H9 (cell line): Measurements from ENCODE around the gene CDKN3. TPM values are rescaled to one million over a fixed set of nuclear protein-coding genes. Genes with fewer than 3 reads are reported as not detected.

Experiments
- DNase-seq: peaks from one replicate; pipeline ENCODE4 v3.0.0-alpha.2; 2017
- H2AFZ ChIP-seq: one replicate; pipeline ENCODE4 v1.6.1; 2013; ENCODE audit warnings: mild to moderate bottlenecking, low read length, control low read depth, moderate library complexity
- H2AK5ac ChIP-seq: 2 replicates; pipeline ENCODE4 v1.6.1; 2013; ENCODE audit warnings: low read length, control low read depth, mixed read lengths; ENCODE audit not compliant: insufficient read length
- H2BK120ac ChIP-seq: one replicate; pipeline ENCODE4 v1.6.1; 2013; ENCODE audit warnings: low read depth, mild to moderate bottlenecking, low read length, control low read depth, inconsistent platforms; ENCODE audit not compliant: poor library complexity, severe bottlenecking
- H2BK12ac ChIP-seq: 2 replicates; pipeline ENCODE4 v1.6.1; 2013; ENCODE audit warnings: low read length, control low read depth, mixed read lengths, low read depth; ENCODE audit not compliant: insufficient read length
- H2BK15ac ChIP-seq: 2 replicates; pipeline ENCODE4 v1.6.1; 2013; ENCODE audit warnings: low read depth, low read length, control low read depth
- H2BK20ac ChIP-seq: one replicate; pipeline ENCODE4 v1.6.1; 2013; ENCODE audit warnings: low read depth, mild to moderate bottlenecking, low read length, control low read depth, inconsistent platforms; ENCODE audit not compliant: poor library complexity, severe bottlenecking
- H2BK5ac ChIP-seq: 2 replicates; pipeline ENCODE4 v1.6.1; 2013; ENCODE audit warnings: low read length, control low read depth, mixed read lengths; ENCODE audit not compliant: insufficient read length
- H3K14ac ChIP-seq: 2 replicates; pipeline ENCODE4 v1.6.1; 2013; ENCODE audit warnings: low read length, control low read depth; ENCODE audit not compliant: insufficient read depth
- H3K18ac ChIP-seq: 2 replicates; pipeline ENCODE4 v1.6.1; 2013; ENCODE audit warnings: low read depth, mild to moderate bottlenecking, mixed read lengths, low read length, control low read depth; ENCODE audit not compliant: insufficient read length
- H3K23ac ChIP-seq: 2 replicates; pipeline ENCODE4 v1.6.1; 2013; ENCODE audit warnings: low read length, control low read depth, mixed read lengths, low read depth; ENCODE audit not compliant: insufficient read length
- H3K23me2 ChIP-seq: 2 replicates; pipeline ENCODE4 v1.6.1; 2013; ENCODE audit warnings: low read depth, mild to moderate bottlenecking, mixed read lengths, low read length, control low read depth; ENCODE audit not compliant: insufficient read length, poor library complexity, severe bottlenecking
- H3K27ac ChIP-seq: 2 replicates; pipeline ENCODE4 v1.5.1; 2013; ENCODE audit warnings: low read length, control low read depth, mixed read lengths, low read depth; ENCODE audit not compliant: insufficient read length
- H3K27me3 ChIP-seq: 2 replicates; pipeline ENCODE4 v1.6.1; 2013; ENCODE audit warnings: low read length, control low read depth, inconsistent platforms; ENCODE audit not compliant: insufficient read depth
- H3K4ac ChIP-seq: 2 replicates; pipeline ENCODE4 v1.6.1; 2013; ENCODE audit warnings: low read depth, mild to moderate bottlenecking, control low read depth, inconsistent platforms, low read length, moderate library complexity
- H3K4me1 ChIP-seq: 2 replicates; pipeline ENCODE4 v1.6.1; 2013; ENCODE audit warnings: low read length, control low read depth, inconsistent platforms; ENCODE audit not compliant: insufficient read depth
- H3K4me2 ChIP-seq: 2 replicates; pipeline ENCODE4 v1.6.1; 2013; ENCODE audit warnings: low read length, control low read depth, mixed read lengths; ENCODE audit not compliant: insufficient read length, insufficient read depth
- H3K56ac ChIP-seq: 2 replicates; pipeline ENCODE4 v1.6.1; 2013; ENCODE audit warnings: low read depth, mild to moderate bottlenecking, mixed read lengths, low read length, control low read depth; ENCODE audit not compliant: insufficient read length
- H3K79me1 ChIP-seq: 2 replicates; pipeline ENCODE4 v1.6.1; 2013; ENCODE audit warnings: low read depth, mild to moderate bottlenecking, moderate library complexity, low read length, control low read depth, inconsistent platforms; ENCODE audit not compliant: insufficient read depth, poor library complexity, severe bottlenecking
- H3K79me2 ChIP-seq: 2 replicates; pipeline ENCODE4 v1.6.1; 2013; ENCODE audit warnings: low read length, control low read depth, inconsistent platforms; ENCODE audit not compliant: insufficient read depth
- H3K9ac ChIP-seq: 2 replicates; pipeline ENCODE4 v1.6.1; 2013; ENCODE audit warnings: low read length, control low read depth, mixed read lengths; ENCODE audit not compliant: insufficient read length; ENCODE audit errors: extremely low read depth
- H3K9me3 ChIP-seq: one replicate; pipeline ENCODE4 v1.6.1; 2013; ENCODE audit warnings: low read depth, low read length, inconsistent platforms; ENCODE audit not compliant: control insufficient read depth
- H3T11ph ChIP-seq: one replicate; pipeline ENCODE4 v1.6.1; 2013; ENCODE audit warnings: mild to moderate bottlenecking, low read length, control low read depth, inconsistent platforms
- H4K20me1 ChIP-seq: one replicate; pipeline ENCODE4 v1.6.1; 2013; ENCODE audit not compliant: control insufficient read depth, insufficient read length, insufficient read depth
- H4K5ac ChIP-seq: 2 replicates; pipeline ENCODE4 v1.6.1; 2013; ENCODE audit warnings: low read depth, mild to moderate bottlenecking, mixed read lengths, low read length, control low read depth; ENCODE audit not compliant: insufficient read length
- H4K8ac ChIP-seq: replicated peaks from 2 replicates; pipeline ENCODE4 v1.6.1; 2013; ENCODE audit warnings: low read length, control low read depth, mixed read lengths, low read depth; ENCODE audit not compliant: insufficient read length
- H4K91ac ChIP-seq: 2 replicates; pipeline ENCODE4 v1.6.1; 2013; ENCODE audit warnings: low read depth, mild to moderate bottlenecking, moderate library complexity, mixed read lengths, low read length, control low read depth; ENCODE audit not compliant: insufficient read length
- H3K27ac Mint-ChIP-seq, 3 experiments: 2 replicates in 2 of 3; 3 replicates in 1 of 3; pipeline ENCODE4 v1.8.0; 2020 to 2021; ENCODE audit warnings: mixed read lengths in 3 of 3, mild to moderate bottlenecking in 1 of 3, moderate library complexity in 1 of 3
- H3K27me3 Mint-ChIP-seq: 2 replicates; pipeline ENCODE4 v1.8.0; 2021; ENCODE audit warnings: low read depth, mild to moderate bottlenecking, moderate library complexity, mixed read lengths
- H3K36me3 Mint-ChIP-seq, 3 experiments: 2 replicates in 2 of 3; 3 replicates in 1 of 3; pipeline ENCODE4 v1.8.0; 2020 to 2021; ENCODE audit warnings: low read depth in 3 of 3, mixed read lengths in 3 of 3; ENCODE audit not compliant: insufficient read depth in 1 of 3
- H3K4me1 Mint-ChIP-seq, 2 experiments: 2 replicates each; pipeline ENCODE4 v1.8.0; 2020; ENCODE audit warnings: mixed read lengths in 2 of 2
- H3K4me3 Mint-ChIP-seq, 2 experiments: 2 replicates in 1 of 2; 3 replicates in 1 of 2; pipeline ENCODE4 v1.8.0; 2020 to 2021; ENCODE audit warnings: mild to moderate bottlenecking in 2 of 2, mixed read lengths in 2 of 2, moderate library complexity in 1 of 2
- H3K9me3 Mint-ChIP-seq, 2 experiments: 2 replicates in 1 of 2; 3 replicates in 1 of 2; pipeline ENCODE4 v1.8.0; 2020; ENCODE audit warnings: mild to moderate bottlenecking in 2 of 2, mixed read lengths in 2 of 2, moderate library complexity in 1 of 2
- CTCF ChIP-seq: fragments of 200-600 bp; sonication (generic); conservative IDR thresholded peaks from 3 replicates; pipeline ENCODE4 v1.8.0; 2021; ENCODE audit warnings: antibody characterized with exemption, mild to moderate bottlenecking
- WGBS: extraction: QIAGEN DNeasy Blood & Tissue Kit; methylation state at CpG from one replicate; pipeline ENCODE4 v1.1.7; 2013; ENCODE audit warnings: missing lambda C conversion rate, low lambda C conversion rate, mixed read lengths; ENCODE audit not compliant: insufficient read length; ENCODE audit errors: extremely low coverage; 5-methylcytosine and 5-hydroxymethylcytosine counted together
- total RNA-seq: library from RNA; stranded (reverse); gene quantifications from 2 replicates; pipeline ENCODE4 v1.2.1, GENCODE V29; 2021

CDKN3 gene
- total RNA-seq, 1 experiment from 2014 or later = 45.9 TPM

GRCh38 chr14:54362759-54363437 is 33.9 kb upstream of the CDKN3 start:
- Histone ChIP-seq H2BK5ac (peak overlapping the region; percentile 61), H3K56ac (no peak overlapping the region), H3T11ph (no peak overlapping the region), H3K14ac (no peak overlapping the region), H4K91ac (no peak overlapping the region), H3K9me3 (no peaks in the 10 kb centered on the region), H2BK20ac (no peak overlapping the region), H3K4ac (no peak overlapping the region), H4K5ac (no peak overlapping the region), H3K27ac (peak overlapping the region; percentile 98), H3K23ac (no peak overlapping the region), H2AFZ (no peak overlapping the region), H4K20me1 (no peaks in the 10 kb centered on the region), H3K9ac (no peak overlapping the region), H2BK12ac (peak overlapping the region; percentile 63), H3K4me1 (peaks cover 30% of the 10 kb centered on the region), H3K18ac (no peak overlapping the region), H2BK15ac (no peak overlapping the region), H3K79me1 (no peaks in the 10 kb centered on the region), H2BK120ac (peak overlapping the region; percentile 64), H2AK5ac (peak overlapping the region; percentile 75), H4K8ac (no peak overlapping the region), H3K4me2 (peak overlapping the region; percentile 46), H3K79me2 (no peaks in the 10 kb centered on the region), H3K23me2 (no peaks in the 10 kb centered on the region), H3K27me3 (no peaks in the 10 kb centered on the region)
- DNase-seq = no peak
- no peak for TF ChIP-seq CTCF
- peak overlapping the region; percentile 1 to 91 (median 87); a peak in 4 of 7 replicates for H3K27ac Mint-ChIP-seq
- H3K27me3 Mint-ChIP-seq = peaks cover 49% of the 10 kb centered on the region
- peaks cover 0 to 5% (median 0%) of the 10 kb centered on the region in 3 experiments; a peak in 3 of 7 replicates for H3K36me3 Mint-ChIP-seq
- H3K9me3 Mint-ChIP-seq = peaks cover 0 to 4% of the 10 kb centered on the region in 2 experiments; a peak in 3 of 5 replicates
- peaks cover 40 to 62% of the 10 kb centered on the region in 2 experiments for H3K4me1 Mint-ChIP-seq
- no CpG with 5 or more reads among the region's 5 CpGs for WGBS
- peak overlapping the region; percentile 3 to 21; a peak in 3 of 5 replicates for H3K4me3 Mint-ChIP-seq
